Mammary epithelial cell (primary cell): ENCODE measurements around the gene HNF4A.

Experiments
- CTCF ChIP-seq, 2 donors: IDR thresholded peaks in 1 of 2; conservative IDR thresholded peaks in 1 of 2; 2 replicates each; pipeline ENCODE4 v1.5.1; 2011 to 2012; ENCODE audit warnings: inconsistent platforms in 2 of 2, low read length in 2 of 2, mild to moderate bottlenecking in 2 of 2, control low read depth in 1 of 2, low read depth in 1 of 2; ENCODE audit not compliant: insufficient read depth in 1 of 2; ENCODE audit errors: extremely low read depth in 1 of 2
- EZH2 ChIP-seq: IDR thresholded peaks from 2 replicates; pipeline ENCODE4 v1.6.1; 2012; ENCODE audit warnings: low read length, inconsistent platforms, borderline replicate concordance

GRCh38 chr20:44465001-44465560 is 109.6 kb downstream of the HNF4A start:
- TF ChIP-seq CTCF (conservative IDR thresholded peaks at IDR 0.05 in 1 of 2, IDR thresholded peaks at IDR 0.05 in 1 of 2; ENCODE audit: extremely low read depth in 1 of 2, insufficient read depth in 1 of 2, low read depth in 1 of 2, low read length in 2 of 2), result no peak
- TF ChIP-seq EZH2, result no peak
